HG02763 (cell line): Measurements from ENCODE around the gene CDC123.
"Not testable (repeated sequence)": the region's sequence is repeated elsewhere in the genome, so short reads cannot be mapped to it uniquely, and the experiment has no call there.

ENCODE experiments used
- ATAC-seq: cut with Tn5 transposase; IDR thresholded peaks from one replicate; pipeline ENCODE4 v1.9.1; 2021; ENCODE audit warnings: mild to moderate bottlenecking, moderate library complexity; ENCODE audit not compliant: unreplicated experiment

CDC123 gene

GRCh38 chr10:12195603-12196506 lies at the start of gene CDC123, which contains the start of gene NUDT5:
CDC123 (plus strand) TSS chr10:12196188; CDS start chr10:12196246, 58 bp downstream.
NUDT5 (minus strand) TSS chr10:12195891; CDS start chr10:12186291, 9,600 bp downstream.
- peak; percentile 91 for ATAC-seq

GRCh38 chr10:12150163-12150562 lies 45.8 kb upstream of the CDC123 start:
- no peak for ATAC-seq

GRCh38 chr10:12154516-12154915 lies 41.5 kb upstream of the CDC123 start:
- ATAC-seq, result no peak

- ATAC-seq, result no peak
Observed at GRCh38 chr10:12156367-12157123, 39.4 kb upstream of the CDC123 start.

GRCh38 chr10:12158111-12158510 lies 37.9 kb upstream of the CDC123 start:
- ATAC-seq, result no peak

GRCh38 chr10:12160664-12161063 lies 35.3 kb upstream of the CDC123 start:
- ATAC-seq, result no peak

GRCh38 chr10:12162927-12163326 lies 33.1 kb upstream of the CDC123 start:
- no peak for ATAC-seq

- ATAC-seq, result no peak
Observed at GRCh38 chr10:12164085-12164484, 31.9 kb upstream of the CDC123 start.

- ATAC-seq, result no peak
Observed at GRCh38 chr10:12165036-12165435, 31.0 kb upstream of the CDC123 start.

GRCh38 chr10:12165999-12166775 lies 29.8 kb upstream of the CDC123 start:
- ATAC-seq, result no peak

- ATAC-seq, result not testable (repeated sequence)
Observed at GRCh38 chr10:12171512-12171911, 24.5 kb upstream of the CDC123 start.

GRCh38 chr10:12177642-12178041 lies 18.3 kb upstream of the CDC123 start:
- ATAC-seq, result no peak

GRCh38 chr10:12179606-12180170 lies 16.3 kb upstream of the CDC123 start:
- no peak for ATAC-seq

- no peak for ATAC-seq
Observed at GRCh38 chr10:12180221-12180974, 15.6 kb upstream of the CDC123 start.

- ATAC-seq, result no peak
Observed at GRCh38 chr10:12181065-12181775, 14.8 kb upstream of the CDC123 start.

GRCh38 chr10:12184165-12184564 lies 11.8 kb upstream of the CDC123 start:
- ATAC-seq, result no peak

- ATAC-seq, result no peak
Observed at GRCh38 chr10:12186323-12186722, 9.7 kb upstream of the CDC123 start.

GRCh38 chr10:12187321-12187905 lies 8.6 kb upstream of the CDC123 start:
- ATAC-seq, result no peak

- ATAC-seq, result no peak
Observed at GRCh38 chr10:12188656-12189055, 7.3 kb upstream of the CDC123 start.
